Head of caudate nucleus (tissue), 42 donors: ENCODE measurements around the gene FAIM2.
"Not testable (repeated sequence)": the region's sequence is repeated elsewhere in the genome, so short reads cannot be mapped to it uniquely, and the experiment has no call there.

ENCODE experiments used
- DNase-seq, 42 donors: peaks; one replicate each; pipeline versions ENCODE4 v3.0.0 to v3.0.0-alpha.2; 2020 to 2021; ENCODE audit warnings: mixed read lengths in 7 of 42
- intact Hi-C: fragments of 100-400 bp; cut with DNase I; formaldehyde crosslinking; loops from one replicate; pipeline ENCODE4 v1.15.0; 2022

The FAIM2 gene

GRCh38 chr12:49872381-49872780 is 31.3 kb downstream of the FAIM2 start:
- peak in 4 of 42 donors; percentile 2 to 41 (median 32) for DNase-seq
- intact Hi-C loops, result no loop called here

- intact Hi-C loops, result not testable (repeated sequence)
- peak in 2 of 42 donors; percentile 3 to 32 for DNase-seq
Observed at GRCh38 chr12:49871811-49872251, 31.9 kb downstream of the FAIM2 start.

- DNase-seq, result peak in 1 of 42 donors; percentile 24
- intact Hi-C loops, result no loop called here
Observed at GRCh38 chr12:49871263-49871561, 32.5 kb downstream of the FAIM2 start.

- DNase-seq, result peak in 3 of 42 donors; percentile 1 to 36 (median 23)
- intact Hi-C loops, result no loop called here
Observed at GRCh38 chr12:49870501-49871262, 33.0 kb downstream of the FAIM2 start.

GRCh38 chr12:49869816-49870500 is 33.7 kb downstream of the FAIM2 start:
- peak in 3 of 42 donors; percentile 2 to 41 (median 25) for DNase-seq
- intact Hi-C loops, result loop anchor here (5.0 to 10.0 kb wide), 2 partner anchors 97 to 195 kb away; no protein-coding TSS in a partner anchor

- intact Hi-C loops, result loop anchor here (5.0 to 10.0 kb wide), 2 partner anchors 98 to 196 kb away; no protein-coding TSS in a partner anchor
- peak in 36 of 42 donors; percentile 43 to 80 (median 61) for DNase-seq
Observed at GRCh38 chr12:49868952-49869815, 34.5 kb downstream of the FAIM2 start.

GRCh38 chr12:49868449-49868848 is 35.3 kb downstream of the FAIM2 start:
- intact Hi-C loops, result loop anchor here (5.0 to 10.0 kb wide), 2 partner anchors 99 to 196 kb away; no protein-coding TSS in a partner anchor
- peak in 2 of 42 donors; percentile 10 to 27 for DNase-seq

- DNase-seq, result peak in 1 of 42 donors; percentile 43
- intact Hi-C loops, result loop anchor here (5.0 to 10.0 kb wide), 2 partner anchors 100 to 197 kb away; no protein-coding TSS in a partner anchor
Observed at GRCh38 chr12:49867570-49868341, 35.9 kb downstream of the FAIM2 start.

- intact Hi-C loops, result loop anchor here (5.0 to 10.0 kb wide), 2 partner anchors 100 to 198 kb away; no protein-coding TSS in a partner anchor
- peak; percentile 61 to 90 (median 80) for DNase-seq
Observed at GRCh38 chr12:49866859-49867569, 36.7 kb downstream of the FAIM2 start.

GRCh38 chr12:49865782-49866135 is 37.9 kb downstream of the FAIM2 start:
- intact Hi-C loops, result loop anchor here (5.0 to 10.0 kb wide), 2 partner anchors 102 to 199 kb away; no protein-coding TSS in a partner anchor
- DNase-seq, result peak in 1 of 42 donors; percentile 33

GRCh38 chr12:49865109-49865781 is 38.5 kb downstream of the FAIM2 start:
- DNase-seq, result peak in 1 of 42 donors; percentile 28
- intact Hi-C loops, result loop anchor here (5.0 to 10.0 kb wide), 2 partner anchors 102 to 200 kb away; no protein-coding TSS in a partner anchor

- intact Hi-C loops, result loop anchor here (5.0 to 10.0 kb wide), 2 partner anchors 103 to 200 kb away; no protein-coding TSS in a partner anchor
- no peak for DNase-seq
Observed at GRCh38 chr12:49864798-49865090, 39.0 kb downstream of the FAIM2 start.

GRCh38 chr12:49863946-49864797 is 39.5 kb downstream of the FAIM2 start:
- intact Hi-C loops, result loop anchor here (10.0 kb wide), 1 partner anchor 201 kb away; no protein-coding TSS in a partner anchor
- DNase-seq, result peak in 5 of 42 donors; percentile 34 to 60 (median 47)

GRCh38 chr12:49860921-49861320 is 42.8 kb downstream of the FAIM2 start:
- intact Hi-C loops, result loop anchor here (10.0 kb wide), 1 partner anchor 204 kb away; no protein-coding TSS in a partner anchor
- not testable (repeated sequence) for DNase-seq

GRCh38 chr12:49855890-49856289 is 47.8 kb downstream of the FAIM2 start:
- intact Hi-C loops, result not testable (repeated sequence)

GRCh38 chr12:49854976-49855375 is 48.7 kb downstream of the FAIM2 start:
- intact Hi-C loops, result no loop called here
- no peak for DNase-seq

More at GRCh38 chr12:49855890-49856289, 47.8 kb downstream of the FAIM2 start:
- not testable (repeated sequence) for DNase-seq
